ENCODE measurements around the gene GP5. TPM values are rescaled to one million over a fixed set of nuclear protein-coding genes. Genes with fewer than 3 reads are reported as not detected.

The GP5 gene, protein sequence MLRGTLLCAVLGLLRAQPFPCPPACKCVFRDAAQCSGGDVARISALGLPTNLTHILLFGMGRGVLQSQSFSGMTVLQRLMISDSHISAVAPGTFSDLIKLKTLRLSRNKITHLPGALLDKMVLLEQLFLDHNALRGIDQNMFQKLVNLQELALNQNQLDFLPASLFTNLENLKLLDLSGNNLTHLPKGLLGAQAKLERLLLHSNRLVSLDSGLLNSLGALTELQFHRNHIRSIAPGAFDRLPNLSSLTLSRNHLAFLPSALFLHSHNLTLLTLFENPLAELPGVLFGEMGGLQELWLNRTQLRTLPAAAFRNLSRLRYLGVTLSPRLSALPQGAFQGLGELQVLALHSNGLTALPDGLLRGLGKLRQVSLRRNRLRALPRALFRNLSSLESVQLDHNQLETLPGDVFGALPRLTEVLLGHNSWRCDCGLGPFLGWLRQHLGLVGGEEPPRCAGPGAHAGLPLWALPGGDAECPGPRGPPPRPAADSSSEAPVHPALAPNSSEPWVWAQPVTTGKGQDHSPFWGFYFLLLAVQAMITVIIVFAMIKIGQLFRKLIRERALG
- total RNA-seq (2022; extraction: Qiagen RNA extraction; ENCODE audit: low read depth): 0.03 TPM in 1 of 5 replicates, not detected in the others

DNA sequence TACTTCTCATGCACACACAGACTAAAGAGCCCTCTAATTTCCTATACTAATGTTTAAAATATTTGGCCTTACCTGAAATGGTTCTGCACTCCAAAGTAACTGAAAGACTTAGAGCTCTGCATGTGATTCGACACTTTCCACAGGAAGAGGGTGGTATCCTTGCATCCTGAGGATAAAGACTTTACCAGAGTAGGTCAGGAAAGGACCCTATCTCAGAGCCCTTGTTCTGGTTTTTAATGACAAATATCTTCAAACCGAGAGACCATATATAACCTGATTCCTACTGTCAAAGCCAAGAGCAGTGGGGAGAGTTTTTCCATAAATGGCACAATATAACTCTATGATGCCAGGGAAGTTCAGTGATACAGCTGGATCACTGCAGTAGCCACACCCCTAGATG lies at the start of gene GP5:
GP5 (minus strand) TSS at position 101 of the 400 bp plus-strand sequence. CDS start 984 bp downstream, outside the sequence.

DNA sequence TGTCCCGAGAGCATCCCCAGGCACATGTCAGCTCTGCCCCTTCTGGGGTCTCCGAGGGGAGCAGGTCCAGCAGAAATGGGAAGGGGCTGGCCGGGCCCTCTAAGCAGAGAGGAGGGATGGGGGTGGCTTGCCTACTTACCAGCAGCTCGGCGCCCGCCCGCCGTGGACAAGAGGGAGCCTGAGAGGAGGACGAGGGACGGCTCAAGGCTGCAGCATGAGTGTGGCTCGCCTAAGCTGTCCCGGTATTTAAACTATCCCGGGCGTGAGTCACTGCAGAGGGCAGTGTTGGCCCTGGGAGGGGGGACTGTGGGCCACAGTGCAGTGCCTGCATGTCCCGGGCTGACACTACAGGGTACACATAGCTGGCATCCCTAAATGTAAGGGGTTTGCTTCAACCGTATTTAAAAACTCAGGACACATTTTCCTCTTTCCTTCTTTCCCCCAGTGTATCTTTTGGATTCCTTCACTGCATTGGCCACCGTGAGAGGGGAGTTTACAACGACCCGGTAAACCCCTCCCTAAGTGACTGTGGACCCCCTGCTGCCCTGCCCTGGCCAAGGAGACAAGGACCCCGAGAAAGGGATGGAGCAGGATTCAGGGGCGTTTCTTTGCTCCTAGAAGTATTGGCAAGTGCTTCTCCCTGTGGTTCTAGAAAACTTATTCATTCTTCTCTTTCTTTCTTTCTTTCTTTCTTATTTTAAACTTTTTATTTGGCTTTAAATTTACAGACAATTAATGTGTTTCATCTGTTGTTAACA lies 29.4 kb downstream of the GP5 start, which contains the start of gene LRRC15:
LRRC15 (minus strand) TSS at position 222 of the 758 bp plus-strand sequence. CDS start 8,700 bp downstream, outside the sequence.

DNA sequence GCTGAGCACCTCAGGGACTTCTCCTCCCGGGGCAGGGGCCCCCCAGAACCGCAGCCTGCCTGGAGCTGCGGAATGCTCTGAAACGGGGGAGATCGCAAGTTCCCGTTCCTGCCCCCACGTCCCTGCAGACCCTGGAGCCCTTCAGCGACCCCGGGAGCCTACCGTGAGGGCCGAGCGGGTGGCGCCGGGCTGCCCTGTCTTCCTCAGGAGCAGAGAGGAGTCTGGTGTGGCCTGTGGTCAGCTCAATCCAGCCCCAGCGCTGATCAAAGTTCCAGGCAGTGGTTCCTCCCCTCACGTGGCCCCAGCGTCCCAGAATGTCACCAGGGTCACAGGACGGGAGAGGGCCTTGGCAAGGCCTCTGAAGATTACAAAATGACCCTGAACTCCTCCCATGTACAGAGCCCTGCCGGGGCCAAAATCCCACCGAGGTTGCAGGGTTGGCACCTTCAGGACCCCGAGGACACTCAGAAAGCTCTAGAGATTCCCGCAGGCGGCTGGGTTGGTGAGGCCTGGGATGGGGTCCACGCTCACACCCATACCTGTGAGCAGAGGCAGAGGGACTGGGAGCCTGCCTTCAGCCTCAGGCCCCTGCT lies 47.9 kb downstream of the GP5 start, which contains the start of gene CPN2:
CPN2 (minus strand) TSS at position 249 of the 593 bp plus-strand sequence. CDS start 8,626 bp downstream, outside the sequence.

Other genes starting within 250 kb of the GP5 start
- gene CPN2, start 47.9 kb downstream of the GP5 start, total RNA-seq (2022; extraction: Qiagen RNA extraction; ENCODE audit: low read depth): not detected in 5 replicates
- 0.20 to 0.29 TPM (median 0.21 TPM) in 5 replicates for gene LRRC15, start 29.5 kb downstream of the GP5 start, total RNA-seq (2022; extraction: Qiagen RNA extraction; ENCODE audit: low read depth)
- gene ATP13A3, start 87.7 kb upstream of the GP5 start, total RNA-seq (2022; extraction: Qiagen RNA extraction; ENCODE audit: low read depth): 19.7 to 40.3 TPM (median 34.3 TPM) in 5 replicates
- gene TMEM44, start 234.2 kb upstream of the GP5 start, total RNA-seq (2022; extraction: Qiagen RNA extraction; ENCODE audit: low read depth): 9.7 to 11.8 TPM (median 11.2 TPM) in 5 replicates

All from A549 treated with GW870086 at 1 μM for 4 hours (cell line).